Brain microvascular endothelial cell (primary cell): Measurements from ENCODE around the gene HS3ST4.

Source experiments
- DNase-seq: peaks from one replicate; pipeline ENCODE4 v3.0.0-alpha.2; 2020
- H3K27ac ChIP-seq: fragments of 250-450 bp; sonication (Bioruptor Pico); 2 replicates; pipeline ENCODE4 v1.5.1; 2020; ENCODE audit warnings: mild to moderate bottlenecking, moderate library complexity
- H3K27me3 ChIP-seq: fragments of 250-450 bp; sonication (Bioruptor Pico); replicated peaks from 2 replicates; pipeline ENCODE4 v1.5.1; 2020; ENCODE audit warnings: mild to moderate bottlenecking
- H3K36me3 ChIP-seq: fragments of 250-450 bp; sonication (Bioruptor Pico); replicated peaks from 2 replicates; pipeline ENCODE4 v1.5.1; 2020; ENCODE audit warnings: mild to moderate bottlenecking
- H3K4me3 ChIP-seq: 2 replicates; pipeline ENCODE4 v1.5.1; 2011; ENCODE audit warnings: low read depth, mild to moderate bottlenecking, control low read depth, low read length, moderate library complexity
- CTCF ChIP-seq: IDR thresholded peaks from 2 replicates; pipeline ENCODE4 v1.5.1; 2011; ENCODE audit warnings: low read depth, mild to moderate bottlenecking, moderate library complexity, low read length, control low read depth, inconsistent platforms; ENCODE audit errors: missing control alignments
- in situ Hi-C: cut with HindIII; loops from 2 replicates; pipeline ENCODE4 v1.10.0; 2017; ENCODE audit warnings: low sequenced_read_pairs, low pct_ligation_motif_present

HS3ST4 gene

GRCh38 chr16:25699069-25699468 lies 7.3 kb downstream of the HS3ST4 start:
- Histone ChIP-seq H3K36me3 (no peaks in the 10 kb centered on the region), H3K27me3 (peaks cover 6% of the 10 kb centered on the region), H3K27ac (no peak overlapping the region), H3K4me3 (no peak overlapping the region)
- no peak for TF ChIP-seq CTCF
- no peak for DNase-seq
- in situ Hi-C loops = no loop called here

GRCh38 chr16:25700547-25700946 lies 8.8 kb downstream of the HS3ST4 start:
- Histone ChIP-seq H3K36me3 (no peaks in the 10 kb centered on the region), H3K4me3 (no peak overlapping the region), H3K27me3 (no peaks in the 10 kb centered on the region), H3K27ac (no peak overlapping the region)
- in situ Hi-C loops = no loop called here
- no peak for DNase-seq
- no peak for TF ChIP-seq CTCF

- H3K36me3 ChIP-seq = no peaks in the 10 kb centered on the region
- no peak for TF ChIP-seq CTCF
- DNase-seq = no peak
- H3K27me3 ChIP-seq = no peaks in the 10 kb centered on the region
- H3K27ac ChIP-seq = no peak overlapping the region
- H3K4me3 ChIP-seq = no peak overlapping the region
- in situ Hi-C loops = no loop called here
These were observed 15.8 kb downstream of the HS3ST4 start for GRCh38 chr16:25707553-25707952.

GRCh38 chr16:25707982-25708583 lies 16.3 kb downstream of the HS3ST4 start:
- Histone ChIP-seq H3K27me3 (no peaks in the 10 kb centered on the region), H3K4me3 (no peak overlapping the region), H3K27ac (no peak overlapping the region), H3K36me3 (no peaks in the 10 kb centered on the region)
- peak; percentile 15 for TF ChIP-seq CTCF
- in situ Hi-C loops = no loop called here
- no peak for DNase-seq

GRCh38 chr16:25709213-25709612 lies 17.5 kb downstream of the HS3ST4 start:
- Histone ChIP-seq H3K27me3 (no peaks in the 10 kb centered on the region), H3K4me3 (no peak overlapping the region), H3K36me3 (no peaks in the 10 kb centered on the region), H3K27ac (no peak overlapping the region)
- TF ChIP-seq CTCF = no peak
- no peak for DNase-seq
- in situ Hi-C loops = no loop called here
